Ecto neural progenitor cell (in vitro differentiated cells): ENCODE results near the gene LRFN2.

Experiments
- DNase-seq: peaks from one replicate; pipeline ENCODE4 v3.0.0-alpha.2; 2018; ENCODE audit warnings: low spot score

The LRFN2 gene

DNA sequence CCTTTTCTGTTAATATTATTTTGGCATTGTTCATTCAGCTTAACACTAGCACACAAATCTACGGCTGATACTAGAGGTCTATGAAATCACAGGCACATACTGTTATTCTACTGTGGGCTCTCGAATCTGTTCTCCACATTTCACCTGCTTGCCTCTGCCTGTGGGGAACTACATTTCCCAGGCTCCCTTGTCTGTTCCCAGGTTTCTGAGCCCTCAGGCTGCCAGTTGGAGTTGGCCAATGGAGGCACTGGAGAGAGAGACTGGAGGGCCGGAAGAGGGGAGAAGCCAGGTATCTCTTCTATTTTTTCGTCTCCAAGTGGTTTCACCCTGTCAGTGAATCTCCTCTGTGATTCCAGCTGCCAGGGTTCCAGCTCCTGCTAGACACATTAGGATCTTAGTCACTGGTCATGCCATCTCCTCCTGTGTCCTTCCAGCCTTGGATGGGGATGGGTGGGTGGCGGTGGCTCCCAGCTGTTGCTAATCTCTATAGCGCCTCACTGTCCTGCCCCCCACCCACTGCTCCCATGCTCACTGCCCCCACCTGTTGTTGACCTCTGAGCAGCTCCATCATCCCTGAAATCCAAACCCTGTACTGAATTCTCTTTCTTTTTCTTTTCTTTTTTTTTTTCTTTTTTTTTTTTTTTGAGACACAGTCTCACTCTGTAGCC lies 188.2 kb downstream of the LRFN2 start:
- no peak for DNase-seq

- no peak for DNase-seq
Observed at GRCh38 chr6:40398034-40398691, 189.0 kb downstream of the LRFN2 start.

- no peak for DNase-seq
Observed at GRCh38 chr6:40397287-40398033, 189.7 kb downstream of the LRFN2 start.

DNA sequence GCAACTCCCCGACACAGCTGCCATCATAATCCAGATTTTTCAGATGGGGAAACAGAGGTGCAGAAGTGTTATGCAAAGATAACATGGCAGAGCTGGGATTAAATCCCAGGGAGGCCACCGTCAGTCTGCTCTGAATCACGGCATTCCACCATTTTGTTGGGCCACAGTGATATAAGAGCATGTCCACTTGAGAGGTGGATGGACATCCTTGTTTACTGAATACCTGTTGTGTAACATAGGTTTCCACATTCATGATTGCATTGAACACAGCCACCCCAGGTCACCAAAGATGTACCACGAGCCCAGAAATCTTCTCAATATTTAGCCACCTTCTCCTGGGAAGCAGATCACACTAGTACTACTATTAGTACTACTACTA lies 191.5 kb downstream of the LRFN2 start:
- DNase-seq: no peak

DNA sequence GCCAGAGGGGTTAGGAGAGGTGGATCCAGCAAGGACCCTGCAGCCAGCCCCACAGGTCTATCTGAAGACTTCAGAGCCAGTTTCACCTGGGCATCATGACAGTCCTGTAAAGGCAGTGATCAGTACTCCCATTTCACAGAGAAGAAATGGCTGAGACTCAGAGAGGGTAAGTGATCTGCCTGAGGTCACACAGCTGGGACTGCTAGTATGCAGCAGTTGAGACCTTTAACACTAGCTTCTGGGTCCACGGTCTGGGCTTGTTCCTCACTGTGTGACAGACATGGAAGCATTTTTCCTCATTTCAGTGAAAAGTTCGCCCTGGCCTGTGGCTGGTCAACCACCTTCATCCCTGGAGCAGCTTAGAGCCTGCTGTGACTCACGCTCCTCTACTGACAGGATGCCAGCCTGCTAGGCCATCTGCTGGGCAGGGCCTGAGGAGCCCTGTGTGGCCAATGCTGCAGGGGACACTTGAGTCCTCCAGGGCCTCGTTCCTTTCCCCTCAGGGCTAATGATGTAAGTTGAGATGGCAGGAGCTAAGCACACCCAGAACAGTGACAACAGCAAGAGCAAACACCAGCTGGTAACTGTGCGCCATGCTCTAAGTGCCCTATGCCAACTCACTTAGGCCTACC lies 192.0 kb downstream of the LRFN2 start:
- DNase-seq: no peak

DNA sequence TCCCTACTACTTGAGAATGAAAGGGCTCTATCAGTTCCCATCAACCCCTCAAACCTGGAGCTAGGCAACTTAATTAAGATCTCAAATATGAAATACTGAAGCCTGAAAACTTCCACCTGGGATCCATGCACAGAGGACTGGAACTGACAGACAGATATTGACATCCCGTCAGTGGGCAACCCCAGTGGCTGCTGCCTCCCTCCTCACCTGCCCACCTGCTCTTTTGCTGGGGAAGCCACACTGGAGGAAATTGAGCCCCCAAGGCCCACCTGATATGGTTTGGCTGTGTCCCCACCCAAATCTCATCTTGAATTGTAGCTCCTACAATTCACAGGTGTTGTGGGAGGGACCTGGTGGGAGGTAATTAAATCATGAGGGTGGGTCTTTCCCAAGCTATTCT lies 192.8 kb downstream of the LRFN2 start:
- DNase-seq: no peak

- DNase-seq: no peak
Observed at GRCh38 chr6:40393641-40394040, 193.5 kb downstream of the LRFN2 start.

GRCh38 chr6:40392589-40392988 lies 194.6 kb downstream of the LRFN2 start:
- DNase-seq: no peak

DNA sequence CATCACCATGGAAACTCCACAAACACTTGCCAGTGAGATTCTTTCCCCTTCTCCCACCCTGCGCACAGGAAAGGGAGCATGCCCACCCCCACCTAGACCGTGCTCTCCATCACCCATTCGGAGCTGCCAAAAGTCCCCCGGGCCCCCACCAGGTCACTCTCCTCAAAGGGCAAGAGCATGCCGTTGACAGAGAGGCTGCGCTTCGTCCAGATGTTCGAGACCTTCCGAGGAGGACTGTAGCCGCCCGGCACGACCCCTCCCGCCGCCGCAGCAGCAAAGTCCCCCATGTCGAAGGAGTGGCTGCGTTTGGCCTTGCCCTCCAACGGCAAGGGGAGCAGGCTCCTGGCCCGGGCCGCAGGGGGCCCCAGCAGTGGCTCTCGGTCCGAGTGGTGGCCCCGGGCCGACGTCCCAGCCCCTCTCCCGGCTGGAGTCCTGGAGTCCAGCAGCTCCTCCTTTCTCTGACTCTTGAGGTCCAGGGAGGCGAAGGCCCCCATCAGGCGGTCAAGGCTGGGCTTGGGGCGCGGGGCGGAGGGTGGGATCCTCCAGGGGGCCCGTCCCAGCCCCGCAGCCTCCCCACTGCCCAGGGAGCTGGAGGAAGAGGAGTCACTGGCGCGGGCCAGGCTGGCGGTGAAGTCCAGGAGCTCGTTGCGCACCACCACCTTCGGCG lies 195.2 kb downstream of the LRFN2 start:
- no peak for DNase-seq

GRCh38 chr6:40391086-40391485 lies 196.1 kb downstream of the LRFN2 start:
- no peak for DNase-seq

- no peak for DNase-seq
Observed at GRCh38 chr6:40390144-40390800, 196.9 kb downstream of the LRFN2 start.

- no peak for DNase-seq
Observed at GRCh38 chr6:40389254-40389653, 197.9 kb downstream of the LRFN2 start.

DNA sequence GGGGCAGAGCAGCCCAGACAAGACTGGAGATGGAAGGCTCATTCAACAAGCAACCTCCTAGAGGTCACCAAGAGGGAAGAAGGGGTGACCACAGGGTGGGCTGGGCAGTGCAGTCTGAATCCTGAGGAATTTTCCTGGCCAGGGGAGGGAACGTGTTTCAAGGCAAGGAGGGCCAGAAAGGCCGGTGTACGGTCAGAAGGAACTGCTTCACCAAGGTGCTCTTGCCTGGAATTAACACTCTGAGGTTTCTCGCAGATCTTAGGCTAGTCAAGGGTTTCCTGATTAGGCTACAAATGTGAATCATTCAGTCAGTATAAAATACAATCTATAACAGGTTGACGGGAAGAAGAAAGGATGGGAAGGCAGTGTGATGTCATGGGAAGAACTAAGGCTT lies 199.3 kb downstream of the LRFN2 start:
- no peak for DNase-seq

GRCh38 chr6:40387127-40387870 lies 199.9 kb downstream of the LRFN2 start:
- DNase-seq: no peak

DNA sequence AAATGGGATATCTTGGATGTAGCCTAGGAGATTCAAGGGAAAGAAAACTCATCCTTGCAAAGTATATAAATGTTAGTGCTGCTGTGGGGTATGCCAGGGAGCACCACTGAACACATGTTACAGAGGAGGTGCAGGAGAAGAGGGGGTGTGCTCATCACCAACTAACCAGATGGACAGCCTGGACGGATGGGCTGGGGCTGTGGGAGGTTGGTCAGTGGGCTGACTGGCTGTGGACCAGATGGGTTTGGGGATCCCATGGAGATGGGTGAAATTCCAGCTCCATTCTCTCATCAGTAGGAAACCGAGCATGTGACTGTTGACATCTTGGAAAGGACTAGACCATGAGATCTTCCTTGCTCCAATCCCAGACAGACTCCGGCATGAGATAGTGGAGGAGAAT lies 201.0 kb downstream of the LRFN2 start:
- DNase-seq: no peak

DNA sequence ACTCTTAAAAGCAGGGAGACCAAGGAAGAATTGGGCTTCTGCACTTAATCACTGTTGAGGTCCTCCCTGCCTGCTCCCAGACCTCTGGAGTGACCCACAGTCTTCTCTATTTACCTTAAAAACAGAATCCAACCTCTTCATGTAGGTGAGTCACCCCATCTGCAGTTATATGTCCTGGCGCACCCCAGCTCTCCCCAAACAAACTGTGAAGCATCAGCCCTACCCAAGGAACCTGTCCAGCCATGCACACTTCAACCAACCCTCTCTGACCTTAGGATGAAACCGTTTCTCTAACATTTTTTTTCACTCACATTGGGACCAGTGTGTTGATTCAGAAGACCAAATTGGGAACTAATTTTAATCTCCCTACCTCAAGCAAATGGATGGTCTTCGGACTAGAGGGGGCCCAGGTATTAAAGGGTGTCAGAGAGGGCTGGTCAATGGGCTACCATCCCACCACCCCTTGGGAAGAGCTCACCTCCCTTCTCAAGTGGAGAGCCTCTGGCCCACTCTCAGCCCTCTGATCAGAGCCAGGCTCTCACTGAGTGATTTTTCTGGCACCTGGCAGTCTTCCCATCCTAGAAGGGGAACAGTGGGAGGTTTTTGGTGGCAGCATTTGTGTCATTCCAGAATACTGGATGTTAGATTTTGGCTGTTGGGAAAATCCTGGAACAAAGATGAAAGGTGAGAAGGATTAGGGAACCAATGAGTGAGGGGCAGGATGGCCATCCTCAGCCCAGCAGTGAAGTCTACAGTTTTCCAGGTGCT lies 203.6 kb downstream of the LRFN2 start:
- no peak for DNase-seq

DNA sequence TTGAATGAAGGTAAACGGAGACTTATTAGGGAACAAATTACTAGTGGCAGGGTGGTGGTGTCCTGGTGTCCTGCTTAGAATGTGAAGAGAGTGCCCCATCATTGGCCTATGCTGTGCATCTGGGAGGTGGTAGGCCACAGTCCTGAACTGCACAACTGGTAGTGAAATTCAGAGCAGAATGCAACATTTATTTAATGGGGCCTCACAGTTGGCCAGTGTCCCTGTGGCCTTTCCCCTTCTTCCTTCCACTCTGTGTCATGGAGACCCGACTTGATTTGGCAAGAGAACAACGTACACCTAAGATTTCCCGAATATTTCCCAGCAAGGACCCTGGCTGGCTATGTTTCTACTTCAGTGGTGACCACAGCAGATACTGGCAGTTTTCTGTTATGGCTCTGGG lies 206.9 kb downstream of the LRFN2 start:
- no peak for DNase-seq

- DNase-seq: no peak
Observed at GRCh38 chr6:40379811-40380210, 207.4 kb downstream of the LRFN2 start.

GRCh38 chr6:40378725-40379074 lies 208.5 kb downstream of the LRFN2 start:
- no peak for DNase-seq

- DNase-seq: no peak
Observed at GRCh38 chr6:40378071-40378724, 209.0 kb downstream of the LRFN2 start.
